GM21737 (cell line): ENCODE measurements around the gene CELF4.

Source experiments
- ATAC-seq: cut with Tn5 transposase; IDR thresholded peaks from one replicate; pipeline ENCODE4 v1.9.1; 2021; ENCODE audit warnings: mild to moderate bottlenecking, moderate library complexity; ENCODE audit not compliant: unreplicated experiment

The CELF4 gene

GRCh38 chr18:37574113-37574512 lies 8.5 kb upstream of the CELF4 start:
- ATAC-seq, result no peak

DNA sequence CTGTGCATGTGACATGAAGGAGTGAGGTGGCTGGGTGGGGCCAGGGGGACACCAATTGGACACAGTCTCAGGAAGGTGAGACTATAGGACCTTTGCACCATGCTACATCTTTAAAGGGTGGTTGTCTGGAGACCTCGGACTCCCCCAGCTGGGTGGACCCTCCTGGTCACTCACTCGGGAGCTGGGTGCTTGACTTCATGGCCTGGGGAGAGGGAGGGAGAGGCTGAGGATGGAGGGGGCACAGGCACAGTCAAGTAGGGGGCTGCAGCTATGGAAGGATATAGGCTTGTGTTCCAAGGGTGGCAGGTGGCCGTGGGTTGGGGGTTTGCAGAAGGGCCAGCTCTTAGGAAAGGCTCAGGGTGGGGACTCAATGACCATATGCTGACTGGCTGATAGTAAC lies 7.1 kb upstream of the CELF4 start:
- ATAC-seq, result no peak

DNA sequence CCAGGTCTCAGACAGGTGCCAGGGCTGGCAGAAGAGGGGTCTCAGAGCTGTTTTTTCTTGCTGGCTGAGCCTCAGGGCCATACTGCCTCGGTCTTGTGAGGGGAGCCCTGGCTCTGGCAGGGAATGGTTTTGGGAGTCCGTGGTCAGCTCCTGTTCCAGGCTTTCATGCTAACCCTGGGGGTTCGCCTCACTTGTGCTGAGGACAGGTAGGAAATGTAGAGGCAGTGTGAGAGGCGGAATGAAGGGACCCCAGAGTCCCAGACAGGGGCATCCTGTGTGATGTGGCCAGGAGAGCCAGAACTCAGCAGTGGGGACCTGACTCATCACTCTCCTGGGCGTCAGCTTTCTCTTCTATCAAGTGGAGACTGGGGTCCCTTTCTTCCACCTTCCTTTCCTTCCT lies 5.7 kb upstream of the CELF4 start:
- ATAC-seq, result no peak

DNA sequence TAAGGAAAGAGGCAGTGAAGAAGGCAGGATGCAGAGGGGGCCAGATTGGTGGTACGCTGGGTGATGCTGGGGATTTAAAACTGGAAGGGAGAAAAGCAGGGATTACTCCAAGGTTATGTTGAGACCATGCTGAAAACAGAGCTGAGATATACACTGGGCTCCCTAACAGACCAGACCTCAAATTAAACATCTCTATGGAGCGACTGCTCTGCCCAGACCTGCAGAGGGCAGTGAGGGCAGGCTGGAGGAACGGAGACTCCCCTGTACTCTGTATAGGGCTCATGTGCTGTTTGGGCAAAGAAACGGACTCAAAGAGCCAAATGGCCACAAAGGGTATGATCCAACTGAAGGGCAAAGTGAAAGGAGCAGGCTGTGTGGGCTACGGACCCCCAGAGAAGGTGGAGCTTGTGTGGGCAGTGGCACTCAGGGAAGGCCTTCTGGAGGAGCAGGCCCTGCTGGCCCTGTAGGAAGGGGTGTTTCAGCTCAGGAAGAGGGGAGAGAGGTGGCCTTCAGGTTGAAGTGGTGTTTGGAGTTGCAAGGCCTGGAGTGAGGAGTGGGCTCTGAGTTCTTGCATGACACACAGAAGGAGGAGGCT lies 4.8 kb upstream of the CELF4 start:
- ATAC-seq, result no peak

DNA sequence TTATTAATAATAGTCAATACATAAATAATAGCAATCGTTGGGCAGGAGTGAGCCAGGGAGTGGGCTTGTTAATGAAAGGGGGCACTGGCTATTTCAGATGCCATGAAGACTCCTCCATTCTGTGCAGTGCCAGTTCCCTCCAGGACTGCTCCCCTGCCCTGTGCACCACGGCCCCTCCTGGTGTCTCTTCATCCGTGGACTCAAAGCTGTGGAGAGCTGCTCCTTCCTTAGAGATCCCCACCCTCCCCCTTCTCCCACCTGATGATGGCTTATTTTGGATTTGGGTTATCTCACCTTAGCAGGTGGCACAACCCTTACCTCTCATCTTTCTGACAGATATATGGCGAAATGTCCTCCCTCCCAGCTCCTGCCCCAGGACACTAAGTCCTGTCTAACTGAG lies 3.1 kb upstream of the CELF4 start:
- ATAC-seq, result no peak

GRCh38 chr18:37567994-37568359 lies 2.4 kb upstream of the CELF4 start:
- ATAC-seq, result no peak

DNA sequence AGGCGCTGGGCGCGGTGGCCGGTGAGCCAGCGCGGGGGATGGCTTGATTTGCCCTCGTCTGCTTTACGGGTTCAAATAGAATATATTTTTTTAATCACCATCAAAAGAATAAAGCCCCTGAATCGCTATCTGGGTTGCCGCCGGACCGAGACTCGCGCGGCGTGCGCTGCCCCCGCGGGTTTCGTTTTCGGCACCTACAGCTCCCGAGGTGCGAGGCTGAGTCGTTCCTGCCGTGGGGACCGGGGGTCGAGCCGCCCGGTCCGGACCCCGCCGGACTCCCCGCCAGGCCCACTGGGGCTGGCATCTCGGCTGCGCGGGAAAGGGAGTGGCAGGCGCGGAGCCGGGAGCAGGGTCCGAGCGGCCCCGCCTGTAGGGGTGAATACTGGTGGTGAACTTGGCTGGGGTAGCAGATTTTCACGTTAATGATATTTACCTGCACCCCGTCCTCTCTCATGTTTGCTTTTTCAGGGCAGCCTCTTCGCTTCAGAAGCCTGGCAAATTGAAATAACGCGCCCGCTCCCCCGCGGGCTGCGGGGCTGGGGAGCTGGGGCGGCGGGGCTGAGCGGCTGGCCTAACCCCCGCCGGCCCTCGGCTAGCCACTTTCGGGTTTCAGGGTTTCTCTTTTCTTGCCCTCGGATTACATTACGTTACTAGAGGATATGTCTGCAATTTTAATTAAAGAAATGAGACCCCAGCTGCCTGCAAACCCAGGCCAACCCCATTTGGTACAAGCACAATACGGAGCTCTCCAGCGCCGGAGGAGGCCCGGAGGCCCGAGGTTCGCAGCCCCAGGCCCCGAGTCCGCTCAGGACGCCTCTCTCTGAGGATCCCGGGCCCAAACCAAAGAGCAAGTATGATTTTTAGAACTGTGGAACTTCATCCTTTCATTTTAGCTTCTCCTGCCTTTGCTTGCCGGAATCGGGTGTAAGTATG lies 1.7 kb upstream of the CELF4 start:
- ATAC-seq, result no peak

GRCh38 chr18:37566479-37567060 lies 972 bp upstream of the CELF4 start:
- no peak for ATAC-seq

DNA sequence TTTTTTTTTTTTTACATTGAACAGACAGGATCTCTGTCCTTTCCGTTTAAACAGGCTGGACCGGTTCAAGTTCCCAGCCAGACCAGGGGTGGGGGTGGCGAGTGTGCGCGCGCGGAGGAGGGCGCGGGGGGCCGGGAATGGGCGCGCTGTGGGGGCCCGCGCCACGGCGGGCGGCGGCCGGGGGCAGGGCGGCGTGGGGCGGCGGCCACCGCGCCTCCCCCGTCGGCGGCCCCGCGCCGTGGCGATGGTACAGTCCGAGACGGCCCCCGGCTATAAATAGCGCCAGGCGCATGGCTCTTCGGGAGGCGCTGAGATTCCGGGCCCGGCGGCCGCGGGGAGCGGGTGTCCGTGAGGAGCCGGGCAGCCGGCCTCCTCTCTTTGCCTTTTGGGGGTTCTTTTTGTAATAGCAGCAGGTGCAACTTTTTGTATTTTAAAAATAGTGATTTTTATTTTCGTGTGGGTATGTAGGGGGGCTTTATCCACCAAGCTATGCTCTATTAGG lies 430 bp upstream of the CELF4 start:
- ATAC-seq, result no peak

DNA sequence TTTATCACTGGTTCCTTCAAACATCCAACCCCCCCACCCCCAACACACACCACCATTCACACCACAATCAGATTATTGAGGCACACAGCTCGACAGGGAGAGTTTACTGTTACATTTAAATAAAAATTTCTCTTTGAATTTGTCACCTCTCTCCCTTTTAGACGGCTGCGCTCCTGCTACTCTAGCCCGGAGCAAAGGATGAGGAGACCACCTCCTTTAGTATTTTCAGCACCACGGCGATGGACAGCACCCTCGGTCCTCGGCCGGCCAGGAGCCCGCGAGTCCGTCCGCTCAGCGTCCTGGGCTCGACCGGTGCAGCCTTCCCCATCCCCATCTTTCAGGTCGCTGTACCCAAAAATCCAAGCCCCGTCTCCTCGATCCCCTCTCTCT lies 892 bp downstream of the CELF4 start:
- no peak for ATAC-seq

- no peak for ATAC-seq
Observed at GRCh38 chr18:37563931-37564392, 1.6 kb downstream of the CELF4 start.

DNA sequence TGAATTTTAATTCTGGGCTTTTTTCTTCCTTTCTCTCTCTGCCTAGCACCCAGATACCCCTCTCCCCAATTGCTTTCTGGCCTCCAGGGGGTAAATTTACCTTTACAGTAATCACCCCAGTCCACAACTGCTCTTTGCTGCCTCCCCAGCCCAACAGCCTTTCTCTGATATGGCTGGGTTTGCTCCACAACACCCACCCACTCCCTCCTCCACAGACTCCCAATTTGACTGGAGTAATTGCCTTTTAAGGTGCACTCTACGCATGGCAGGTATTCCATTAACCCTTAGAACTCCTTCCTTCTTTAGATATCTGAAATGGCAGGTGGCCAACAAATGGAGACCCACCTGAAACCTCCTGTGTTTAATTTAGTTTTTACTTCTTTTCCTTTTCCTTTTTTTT lies 3.6 kb downstream of the CELF4 start:
- ATAC-seq, result no peak

DNA sequence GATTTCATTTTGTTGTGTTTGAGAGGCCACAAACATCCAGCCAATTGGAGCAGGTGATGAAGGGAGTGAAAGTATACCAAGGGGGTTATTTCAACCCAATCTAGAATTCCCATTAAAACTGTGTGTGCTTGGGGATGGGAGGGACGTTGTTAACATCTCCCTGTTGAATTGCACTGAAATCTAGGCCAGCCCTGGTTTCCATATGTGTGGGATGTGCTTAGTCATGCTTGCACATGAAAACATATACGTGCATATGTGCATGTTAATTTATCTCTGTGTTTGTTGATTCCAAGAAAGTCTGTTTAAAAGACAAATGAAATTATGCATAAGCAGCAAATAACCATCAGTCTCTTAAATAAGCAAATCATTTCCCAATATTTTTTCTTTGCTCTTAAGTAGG lies 5.6 kb downstream of the CELF4 start:
- no peak for ATAC-seq

DNA sequence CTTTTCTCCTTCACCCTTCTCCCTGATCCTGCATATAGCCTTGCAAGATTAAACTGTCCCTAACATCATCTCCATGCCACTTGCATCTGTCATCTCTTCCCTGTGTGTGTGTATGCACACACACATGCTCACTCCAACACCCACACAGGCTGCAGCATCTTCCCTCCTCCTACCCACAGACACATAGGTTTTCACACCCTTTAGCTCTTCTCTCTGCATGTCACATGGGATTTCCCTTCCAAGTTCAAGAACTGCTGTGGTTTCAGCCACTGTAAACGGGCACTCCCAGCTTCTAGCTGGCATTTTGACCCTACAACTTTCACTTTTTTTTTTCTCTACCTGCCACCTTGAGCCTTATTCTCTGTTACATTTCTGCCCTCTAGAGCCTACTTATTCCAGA lies 6.4 kb downstream of the CELF4 start:
- no peak for ATAC-seq

DNA sequence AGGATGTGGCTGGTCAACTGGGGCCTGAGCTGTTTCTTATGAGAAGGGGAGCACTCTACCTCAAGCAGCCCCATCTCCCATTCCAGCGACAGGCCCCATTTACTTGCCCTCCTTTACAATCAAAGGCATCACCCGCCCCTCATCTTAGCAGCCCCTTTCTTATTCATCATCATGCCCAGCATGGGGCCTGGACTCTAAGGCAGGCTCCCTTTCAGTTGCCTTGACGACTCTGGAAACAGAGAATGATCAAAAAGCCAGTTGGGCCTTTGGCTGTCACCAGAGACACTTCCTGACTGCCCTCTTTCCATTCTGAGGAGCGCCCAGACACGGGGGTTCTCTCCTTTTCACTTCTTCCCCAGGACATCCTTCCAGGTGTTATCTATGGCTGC lies 11.2 kb downstream of the CELF4 start:
- ATAC-seq, result no peak

DNA sequence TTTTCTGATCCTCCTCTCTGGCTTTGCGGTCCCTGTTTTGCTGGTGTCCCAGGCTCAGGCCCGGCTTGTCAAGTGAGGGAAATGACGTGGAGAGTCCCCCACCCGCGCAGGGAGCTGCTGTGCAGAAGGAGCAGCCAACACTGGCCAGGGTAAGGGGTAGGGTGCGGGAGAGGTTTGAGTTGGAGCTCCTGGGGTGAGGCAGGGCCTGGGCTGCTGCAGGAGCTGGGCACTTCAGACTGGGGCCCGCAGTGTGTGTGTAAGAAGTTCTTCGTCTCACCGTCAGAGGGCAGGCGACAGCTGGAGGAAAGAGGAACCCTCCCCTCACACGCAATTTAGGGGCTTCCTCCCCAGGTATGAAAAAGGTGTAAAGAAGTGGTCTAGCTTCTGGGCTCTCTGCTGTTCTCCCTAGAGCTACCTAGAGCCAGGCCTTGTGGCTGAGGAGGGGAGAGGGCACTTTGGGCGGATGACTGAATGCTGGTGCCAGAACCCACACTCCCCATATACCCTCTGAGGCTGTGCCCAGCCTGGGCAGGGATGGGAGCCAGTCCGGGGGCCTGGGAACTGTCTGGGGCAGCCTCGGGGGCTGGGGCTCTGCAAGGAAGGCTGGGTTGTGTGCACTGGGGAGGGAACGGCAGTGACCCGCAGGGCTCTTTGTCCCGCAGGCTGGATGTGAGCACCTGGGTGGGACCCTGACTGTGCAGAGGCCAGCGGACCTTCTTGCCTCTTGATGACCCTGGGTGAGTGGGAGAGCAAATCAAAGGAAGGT lies 11.8 kb downstream of the CELF4 start:
- no peak for ATAC-seq

DNA sequence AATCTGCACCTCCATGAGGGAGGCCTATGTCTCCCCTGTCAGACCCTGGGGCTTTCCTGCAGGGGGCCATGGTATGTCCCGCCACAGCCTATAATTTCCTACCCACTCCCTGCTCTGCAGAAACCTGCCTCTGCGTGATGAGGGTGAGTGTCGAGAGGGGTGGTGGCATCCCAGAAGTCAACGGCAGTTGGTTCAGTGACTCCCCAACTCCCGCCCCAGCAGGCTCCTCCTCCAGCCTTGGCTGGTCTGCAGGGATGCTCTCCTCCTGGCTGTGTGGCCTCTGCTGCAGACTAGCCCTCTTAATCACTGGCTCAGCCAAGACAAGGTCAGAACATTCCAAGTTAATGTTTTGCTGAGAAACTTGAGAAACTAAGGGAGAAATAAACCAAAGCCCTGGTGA lies 13.3 kb downstream of the CELF4 start:
- ATAC-seq, result no peak

DNA sequence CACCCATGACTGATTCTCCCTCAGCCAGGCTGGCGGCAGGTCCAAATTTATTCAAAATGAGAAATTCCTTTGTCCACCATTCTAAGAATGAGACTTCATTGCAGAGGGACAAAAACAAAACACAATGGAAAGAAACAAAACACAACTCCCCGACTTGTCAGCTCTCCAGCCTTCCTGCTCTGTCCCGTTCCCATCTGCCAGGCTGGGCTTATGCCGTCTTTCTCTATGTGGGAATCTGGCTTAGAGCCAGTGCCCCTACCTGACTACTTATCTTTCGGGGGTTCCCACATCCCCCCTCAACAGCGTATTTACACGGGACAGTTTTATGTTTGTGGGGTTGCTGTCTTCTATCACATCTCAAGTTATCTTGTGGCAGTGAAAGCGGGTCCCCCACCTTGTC lies 13.8 kb downstream of the CELF4 start:
- no peak for ATAC-seq

DNA sequence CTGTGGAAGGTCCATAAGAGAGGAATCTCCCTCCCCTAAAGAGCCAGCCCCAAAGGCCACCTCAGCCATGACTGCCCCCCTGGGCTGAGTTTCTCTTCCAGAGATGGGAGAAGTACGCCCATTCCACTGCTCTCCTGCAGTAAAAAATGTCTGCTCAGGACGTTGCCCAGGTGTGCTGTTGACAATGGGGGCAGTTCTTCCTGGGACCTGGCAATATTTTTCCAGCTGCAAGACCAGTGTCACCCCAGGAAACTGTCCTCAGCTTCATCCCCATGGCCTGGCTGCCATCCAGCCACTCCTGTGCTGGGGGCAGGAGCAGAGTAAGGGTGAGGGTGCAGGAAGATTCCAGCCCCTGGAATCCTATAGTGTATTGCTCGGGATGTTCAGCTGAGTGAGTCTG lies 14.3 kb downstream of the CELF4 start:
- no peak for ATAC-seq

GRCh38 chr18:37550118-37550875 lies 15.3 kb downstream of the CELF4 start:
- ATAC-seq, result no peak
